ENCODE measurements around the gene CHAT.

CHAT gene

DNA sequence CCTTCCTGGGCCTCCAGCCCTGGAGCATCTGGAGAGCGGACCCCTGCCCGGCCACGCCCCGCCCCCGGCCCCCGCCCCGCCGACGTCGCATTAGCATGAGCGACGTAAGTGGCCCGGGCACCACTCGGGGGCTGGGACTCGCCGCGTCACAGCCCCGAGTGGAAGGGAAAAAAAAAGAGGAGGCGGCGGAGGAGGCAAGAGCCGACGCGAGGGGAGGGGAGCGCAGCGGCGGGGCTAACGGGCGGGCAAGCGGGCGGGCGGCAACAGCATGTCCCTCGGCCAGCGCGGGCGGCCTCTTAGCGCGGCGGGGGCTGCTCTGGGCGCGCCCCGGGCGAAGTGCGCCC is 3.8 kb upstream of the CHAT start, which contains the start of gene SLC18A3:
Gene SLC18A3 (plus strand): TSS at position 197 of the 344 bp plus-strand sequence. CDS start 431 bp downstream, outside the sequence.
- no peak for FAIRE-seq
- no peak for DNase-seq (ENCODE audit: insufficient read length, low spot score)
- TF ChIP-seq PAX5 (IDR thresholded peaks at IDR 0.05; ENCODE audit: insufficient read depth, low read length, severe bottlenecking): no peak
- no peak for TF ChIP-seq POLR2A (IDR thresholded peaks at IDR 0.05; ENCODE audit: low read depth, low read length)
- no peak for TF ChIP-seq SPI1 (IDR thresholded peaks at IDR 0.05; ENCODE audit: low read depth, low read length)
- no peak for TF ChIP-seq TAF1 (IDR thresholded peaks at IDR 0.05; ENCODE audit: low read depth, low read length)
- TF ChIP-seq POU2F2 (IDR thresholded peaks at IDR 0.05; ENCODE audit: low read depth, low read length): no peak
- TF ChIP-seq POLR2AphosphoS5 (IDR thresholded peaks at IDR 0.05; ENCODE audit: low read depth, low read length): no peak

DNA sequence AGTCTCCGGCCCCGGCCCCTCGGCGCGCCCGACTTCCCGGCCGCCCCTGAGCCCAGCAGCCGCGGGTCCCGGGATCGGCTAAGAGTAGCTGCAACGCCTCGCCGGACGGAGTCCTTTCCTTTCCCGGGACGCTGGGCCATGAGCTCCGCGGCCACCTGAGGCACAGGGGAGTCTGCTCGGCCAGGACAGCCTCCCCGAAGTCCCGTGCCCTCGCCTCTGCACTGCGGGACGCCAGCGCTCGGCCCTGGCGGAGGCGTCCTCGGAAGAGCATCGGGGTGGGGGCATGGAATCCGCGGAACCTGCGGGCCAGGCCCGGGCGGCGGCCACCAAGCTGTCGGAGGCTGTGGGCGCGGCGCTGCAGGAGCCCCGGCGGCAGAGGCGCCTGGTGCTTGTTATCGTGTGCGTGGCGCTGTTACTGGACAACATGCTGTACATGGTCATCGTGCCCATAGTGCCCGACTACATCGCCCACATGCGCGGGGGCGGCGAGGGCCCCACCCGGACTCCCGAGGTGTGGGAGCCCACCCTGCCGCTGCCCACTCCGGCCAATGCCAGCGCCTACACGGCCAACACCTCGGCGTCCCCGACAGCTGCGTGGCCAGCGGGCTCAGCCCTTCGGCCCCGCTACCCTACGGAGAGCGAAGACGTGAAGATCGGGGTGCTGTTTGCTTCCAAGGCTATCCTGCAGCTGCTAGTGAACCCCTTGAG is 3.2 kb upstream of the CHAT start:
- no peak for DNase-seq (ENCODE audit: insufficient read length, low spot score)

DNA sequence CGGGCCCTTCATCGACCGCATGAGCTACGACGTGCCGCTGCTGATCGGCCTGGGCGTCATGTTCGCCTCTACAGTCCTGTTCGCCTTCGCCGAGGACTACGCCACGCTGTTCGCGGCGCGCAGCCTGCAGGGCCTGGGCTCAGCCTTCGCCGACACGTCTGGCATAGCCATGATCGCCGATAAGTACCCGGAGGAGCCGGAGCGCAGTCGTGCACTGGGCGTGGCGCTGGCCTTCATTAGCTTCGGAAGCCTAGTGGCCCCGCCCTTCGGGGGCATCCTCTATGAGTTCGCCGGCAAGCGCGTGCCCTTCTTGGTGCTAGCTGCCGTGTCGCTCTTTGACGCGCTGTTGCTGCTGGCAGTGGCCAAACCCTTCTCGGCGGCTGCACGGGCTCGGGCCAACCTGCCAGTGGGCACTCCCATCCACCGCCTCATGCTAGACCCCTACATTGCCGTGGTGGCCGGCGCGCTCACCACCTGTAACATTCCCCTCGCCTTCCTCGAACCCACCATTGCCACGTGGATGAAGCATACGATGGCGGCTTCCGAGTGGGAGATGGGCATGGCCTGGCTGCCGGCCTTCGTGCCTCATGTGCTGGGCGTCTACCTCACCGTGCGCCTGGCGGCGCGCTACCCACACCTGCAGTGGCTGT is 2.5 kb upstream of the CHAT start:
- TF ChIP-seq PAX5 (IDR thresholded peaks at IDR 0.05; ENCODE audit: insufficient read depth, low read length, severe bottlenecking) (no peak), POLR2AphosphoS5 (IDR thresholded peaks at IDR 0.05; ENCODE audit: low read depth, low read length) (no peak), POLR2A (IDR thresholded peaks at IDR 0.05; ENCODE audit: low read depth, low read length) (no peak), TAF1 (IDR thresholded peaks at IDR 0.05; ENCODE audit: low read depth, low read length) (no peak), POU2F2 (IDR thresholded peaks at IDR 0.05; ENCODE audit: low read depth, low read length) (no peak), SPI1 (IDR thresholded peaks at IDR 0.05; ENCODE audit: low read depth, low read length) (no peak)
- DNase-seq (ENCODE audit: insufficient read length, low spot score): no peak
- no peak for FAIRE-seq

More for the DNA sequence above, 3.2 kb upstream of the CHAT start:
- TF ChIP-seq TAF1 (IDR thresholded peaks at IDR 0.05; ENCODE audit: low read depth, low read length) (no peak), SPI1 (IDR thresholded peaks at IDR 0.05; ENCODE audit: low read depth, low read length) (no peak), PAX5 (IDR thresholded peaks at IDR 0.05; ENCODE audit: insufficient read depth, low read length, severe bottlenecking) (no peak), POLR2AphosphoS5 (IDR thresholded peaks at IDR 0.05; ENCODE audit: low read depth, low read length) (no peak), POLR2A (IDR thresholded peaks at IDR 0.05; ENCODE audit: low read depth, low read length) (no peak), POU2F2 (IDR thresholded peaks at IDR 0.05; ENCODE audit: low read depth, low read length) (no peak)
- FAIRE-seq: no peak

DNA sequence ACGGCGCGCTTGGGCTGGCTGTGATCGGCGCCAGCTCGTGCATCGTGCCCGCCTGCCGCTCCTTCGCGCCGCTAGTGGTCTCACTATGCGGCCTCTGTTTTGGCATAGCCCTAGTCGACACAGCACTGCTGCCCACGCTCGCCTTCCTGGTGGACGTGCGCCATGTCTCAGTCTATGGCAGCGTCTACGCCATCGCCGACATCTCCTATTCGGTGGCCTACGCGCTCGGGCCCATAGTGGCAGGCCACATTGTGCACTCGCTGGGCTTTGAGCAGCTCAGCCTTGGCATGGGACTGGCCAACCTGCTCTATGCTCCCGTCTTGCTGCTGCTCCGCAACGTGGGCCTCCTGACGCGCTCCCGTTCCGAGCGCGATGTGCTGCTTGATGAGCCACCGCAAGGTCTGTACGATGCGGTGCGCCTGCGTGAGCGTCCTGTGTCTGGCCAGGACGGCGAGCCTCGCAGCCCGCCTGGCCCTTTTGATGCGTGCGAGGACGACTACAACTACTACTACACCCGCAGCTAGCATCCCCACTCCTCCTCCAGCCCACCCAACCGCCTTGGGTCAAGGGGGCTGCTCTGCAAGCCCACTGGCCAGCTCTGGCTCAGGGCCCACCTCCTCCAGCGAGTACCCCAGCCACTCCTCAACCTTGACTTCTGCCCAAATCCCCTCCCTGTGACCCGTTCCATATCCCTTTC is 1.9 kb upstream of the CHAT start:
- FAIRE-seq (no peak), DNase-seq (ENCODE audit: insufficient read length, low spot score) (no peak)
- TF ChIP-seq TAF1 (IDR thresholded peaks at IDR 0.05; ENCODE audit: low read depth, low read length) (no peak), PAX5 (IDR thresholded peaks at IDR 0.05; ENCODE audit: insufficient read depth, low read length, severe bottlenecking) (no peak), POU2F2 (IDR thresholded peaks at IDR 0.05; ENCODE audit: low read depth, low read length) (no peak), POLR2A (IDR thresholded peaks at IDR 0.05; ENCODE audit: low read depth, low read length) (no peak), POLR2AphosphoS5 (IDR thresholded peaks at IDR 0.05; ENCODE audit: low read depth, low read length) (no peak), SPI1 (IDR thresholded peaks at IDR 0.05; ENCODE audit: low read depth, low read length) (no peak)

DNA sequence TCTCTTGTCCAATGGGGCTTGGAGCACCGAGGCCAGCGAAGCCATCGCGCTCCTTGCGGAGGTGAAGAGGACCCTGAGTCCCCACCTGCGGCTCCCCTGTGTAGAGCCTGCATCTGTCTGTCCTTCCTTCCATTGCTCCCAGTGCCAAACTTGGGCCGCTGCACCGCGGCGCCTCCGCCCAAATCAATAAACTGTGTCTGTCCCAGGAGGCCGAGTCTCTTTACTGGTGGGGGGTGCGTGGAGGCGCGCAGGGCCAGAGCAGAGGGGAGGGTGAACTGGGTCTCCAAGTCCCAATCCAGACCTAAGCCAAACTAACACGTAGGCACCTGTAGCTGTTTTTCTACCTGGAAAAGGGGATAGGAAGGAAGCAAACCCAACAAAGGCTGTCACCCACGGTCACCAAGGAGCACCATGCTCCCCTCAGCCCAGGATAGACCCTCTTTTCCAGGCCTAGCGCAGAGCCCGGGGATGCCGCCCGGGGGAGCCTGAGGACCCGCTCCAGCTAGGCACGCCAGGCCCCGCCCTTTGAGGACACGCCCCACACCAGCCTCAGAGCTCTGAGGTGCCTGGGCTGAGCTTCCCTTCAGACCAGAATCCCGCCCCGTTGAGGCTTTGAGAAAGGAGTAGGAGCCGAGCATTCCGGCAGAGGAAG is 1.2 kb upstream of the CHAT start:
- TF ChIP-seq POLR2AphosphoS5 (IDR thresholded peaks at IDR 0.05; ENCODE audit: low read depth, low read length): no peak
- no peak for TF ChIP-seq TAF1 (IDR thresholded peaks at IDR 0.05; ENCODE audit: low read depth, low read length)
- TF ChIP-seq POU2F2 (IDR thresholded peaks at IDR 0.05; ENCODE audit: low read depth, low read length): no peak
- TF ChIP-seq PAX5 (IDR thresholded peaks at IDR 0.05; ENCODE audit: insufficient read depth, low read length, severe bottlenecking): no peak
- TF ChIP-seq POLR2A (IDR thresholded peaks at IDR 0.05; ENCODE audit: low read depth, low read length): no peak
- no peak for TF ChIP-seq SPI1 (IDR thresholded peaks at IDR 0.05; ENCODE audit: low read depth, low read length)
- DNase-seq (ENCODE audit: insufficient read length, low spot score) (no peak), FAIRE-seq (no peak)

DNA sequence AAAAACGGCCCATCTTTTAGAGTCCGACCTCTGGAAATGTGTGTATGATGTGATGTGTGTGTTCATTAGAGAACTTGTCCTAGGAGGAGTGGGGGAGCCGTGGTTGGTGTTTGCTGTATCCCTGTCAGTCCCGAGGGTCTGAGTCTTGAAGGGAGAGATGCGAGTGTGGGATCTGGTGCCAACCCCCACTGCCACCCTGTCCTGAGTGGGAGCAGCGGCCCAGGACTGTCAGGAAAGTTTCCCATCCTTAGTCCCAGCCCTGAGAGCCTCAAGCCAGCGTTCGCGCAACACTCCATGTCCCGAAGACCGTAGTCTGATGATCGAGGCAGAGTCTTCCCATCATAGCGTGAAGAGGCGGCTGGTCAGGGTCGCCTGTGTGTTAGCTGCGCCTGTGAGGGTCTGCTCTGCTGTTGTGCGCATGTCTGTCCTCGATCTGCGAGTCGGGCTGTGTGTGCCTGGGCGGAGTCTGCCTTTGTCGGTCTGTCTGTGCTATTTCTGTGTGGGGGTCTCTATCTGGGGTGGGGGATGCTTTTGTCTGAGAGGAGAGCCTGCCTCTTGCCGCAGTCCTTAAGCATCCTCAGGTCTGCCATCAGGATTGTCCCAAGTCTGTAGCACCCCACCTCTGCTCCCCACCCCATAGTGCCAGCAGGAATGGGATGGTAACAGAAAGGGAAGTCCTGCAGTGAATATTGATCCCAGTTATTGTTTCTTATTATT is 514 bp upstream of the CHAT start:
- DNase-seq (ENCODE audit: insufficient read length, low spot score) (no peak), FAIRE-seq (no peak)
- TF ChIP-seq POLR2A (IDR thresholded peaks at IDR 0.05; ENCODE audit: low read depth, low read length): no peak
- TF ChIP-seq TAF1 (IDR thresholded peaks at IDR 0.05; ENCODE audit: low read depth, low read length): no peak
- TF ChIP-seq PAX5 (IDR thresholded peaks at IDR 0.05; ENCODE audit: insufficient read depth, low read length, severe bottlenecking): no peak
- TF ChIP-seq POU2F2 (IDR thresholded peaks at IDR 0.05; ENCODE audit: low read depth, low read length): no peak
- TF ChIP-seq SPI1 (IDR thresholded peaks at IDR 0.05; ENCODE audit: low read depth, low read length): no peak
- no peak for TF ChIP-seq POLR2AphosphoS5 (IDR thresholded peaks at IDR 0.05; ENCODE audit: low read depth, low read length)

DNA sequence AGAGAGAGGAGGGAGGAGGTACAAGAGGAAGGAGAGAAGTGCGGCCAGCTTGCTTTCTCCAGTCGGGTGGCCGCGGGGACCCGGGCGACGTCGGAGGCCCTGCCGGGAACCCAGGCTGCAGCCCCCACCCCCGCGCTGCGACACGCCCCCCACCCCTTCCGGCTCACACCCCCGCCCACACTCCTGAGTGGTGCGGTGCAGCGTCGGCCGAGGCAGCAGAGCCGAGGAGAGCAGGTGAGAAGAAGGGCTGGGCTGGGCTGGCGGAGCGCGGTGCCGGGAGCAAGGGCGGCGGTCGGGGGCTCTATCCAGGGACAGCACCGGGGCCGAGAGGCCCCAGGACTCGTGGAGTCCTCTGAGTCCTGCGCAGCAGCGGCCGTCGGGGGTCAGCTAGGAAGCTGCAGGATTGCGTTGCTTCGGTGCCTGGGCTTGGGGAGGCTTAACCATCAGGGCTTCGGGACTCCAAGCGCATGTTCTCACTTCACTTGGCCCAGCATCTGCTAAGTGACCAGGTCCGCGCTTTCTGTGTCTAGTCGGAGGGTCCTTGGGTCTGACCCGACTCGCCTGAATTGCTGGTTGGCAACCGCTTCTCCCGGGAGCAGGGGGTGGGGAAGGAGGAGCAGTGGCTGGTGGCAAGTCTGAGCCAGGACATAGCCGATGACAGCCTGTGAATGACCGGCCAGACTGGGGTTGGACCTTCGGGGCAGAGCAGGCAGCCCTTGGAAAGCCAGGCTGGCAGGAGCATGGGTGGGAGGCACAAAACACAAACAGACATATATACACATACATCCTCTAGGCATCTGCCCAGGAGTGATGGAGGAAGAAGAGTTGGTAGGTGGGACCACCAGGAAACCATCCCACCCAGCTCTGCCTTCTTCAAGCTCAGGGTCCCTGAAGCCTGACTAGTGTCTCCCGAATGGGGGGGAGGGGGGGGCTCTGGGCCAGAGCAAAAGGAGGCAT is 683 bp downstream of the CHAT start:
- DNase-seq (ENCODE audit: insufficient read length, low spot score) (no peak), FAIRE-seq (no peak)
- TF ChIP-seq POLR2AphosphoS5 (IDR thresholded peaks at IDR 0.05; ENCODE audit: low read depth, low read length) (no peak), POLR2A (IDR thresholded peaks at IDR 0.05; ENCODE audit: low read depth, low read length) (no peak), SPI1 (IDR thresholded peaks at IDR 0.05; ENCODE audit: low read depth, low read length) (no peak), PAX5 (IDR thresholded peaks at IDR 0.05; ENCODE audit: insufficient read depth, low read length, severe bottlenecking) (no peak), POU2F2 (IDR thresholded peaks at IDR 0.05; ENCODE audit: low read depth, low read length) (no peak), TAF1 (IDR thresholded peaks at IDR 0.05; ENCODE audit: low read depth, low read length) (no peak)

Measured in GM12891 (cell line).